ENCODE data around the gene SH2D2A.

DNA sequence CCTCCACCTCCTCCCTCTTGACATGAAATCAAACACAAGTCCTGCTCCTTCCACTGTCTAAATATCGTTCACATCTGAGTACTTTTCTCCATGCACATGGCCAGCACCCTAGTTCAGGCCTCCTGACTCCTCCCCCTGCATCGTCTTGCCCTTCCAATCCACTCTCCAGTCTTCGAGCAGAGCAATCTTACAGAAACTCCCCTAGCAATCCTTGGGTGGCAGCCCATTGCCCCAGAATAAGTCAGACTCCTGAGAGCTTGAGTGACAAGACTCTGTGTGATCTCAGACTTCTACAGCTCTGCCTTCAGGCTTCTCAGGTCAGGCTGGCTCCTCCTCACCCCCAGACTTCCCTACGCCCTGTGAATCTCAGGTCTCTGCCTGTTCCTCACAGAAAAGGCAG lies 5.5 kb downstream of the SH2D2A start:
- TF ChIP-seq EZH2 (IDR thresholded peaks at IDR 0.05; ENCODE audit: borderline replicate concordance, low read length): no peak
- TF ChIP-seq, protein P1, sequence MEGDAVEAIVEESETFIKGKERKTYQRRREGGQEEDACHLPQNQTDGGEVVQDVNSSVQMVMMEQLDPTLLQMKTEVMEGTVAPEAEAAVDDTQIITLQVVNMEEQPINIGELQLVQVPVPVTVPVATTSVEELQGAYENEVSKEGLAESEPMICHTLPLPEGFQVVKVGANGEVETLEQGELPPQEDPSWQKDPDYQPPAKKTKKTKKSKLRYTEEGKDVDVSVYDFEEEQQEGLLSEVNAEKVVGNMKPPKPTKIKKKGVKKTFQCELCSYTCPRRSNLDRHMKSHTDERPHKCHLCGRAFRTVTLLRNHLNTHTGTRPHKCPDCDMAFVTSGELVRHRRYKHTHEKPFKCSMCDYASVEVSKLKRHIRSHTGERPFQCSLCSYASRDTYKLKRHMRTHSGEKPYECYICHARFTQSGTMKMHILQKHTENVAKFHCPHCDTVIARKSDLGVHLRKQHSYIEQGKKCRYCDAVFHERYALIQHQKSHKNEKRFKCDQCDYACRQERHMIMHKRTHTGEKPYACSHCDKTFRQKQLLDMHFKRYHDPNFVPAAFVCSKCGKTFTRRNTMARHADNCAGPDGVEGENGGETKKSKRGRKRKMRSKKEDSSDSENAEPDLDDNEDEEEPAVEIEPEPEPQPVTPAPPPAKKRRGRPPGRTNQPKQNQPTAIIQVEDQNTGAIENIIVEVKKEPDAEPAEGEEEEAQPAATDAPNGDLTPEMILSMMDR (IDR thresholded peaks at IDR 0.05; ENCODE audit: low read length): no peak
